BE2C (cell line): ENCODE results near the gene EBF3.

Experiments
- DNase-seq: peaks from one replicate; pipeline ENCODE4 v3.0.0-alpha.2; 2020
- H3K27me3 ChIP-seq: fragments of 250-450 bp; sonication (Bioruptor Pico); 2 replicates; pipeline ENCODE4 v1.5.1; 2020; ENCODE audit warnings: mild to moderate bottlenecking
- H3K36me3 ChIP-seq: fragments of 250-450 bp; sonication (Bioruptor Pico); 2 replicates; pipeline ENCODE4 v1.5.1; 2020; ENCODE audit warnings: mild to moderate bottlenecking
- H3K4me1 ChIP-seq: fragments of 250-450 bp; sonication (Bioruptor Pico); 2 replicates; pipeline ENCODE4 v1.5.1; 2020
- H3K4me3 ChIP-seq: 2 replicates; pipeline ENCODE4 v1.5.1; 2011; ENCODE audit warnings: low read depth, low read length
- H3K9me3 ChIP-seq: fragments of 250-450 bp; sonication (Bioruptor Pico); 2 replicates; pipeline ENCODE4 v1.5.1; 2020
- TF ChIP-seq, protein P1 (sequence below): IDR thresholded peaks from 2 replicates; pipeline ENCODE4 v1.5.1; 2012; ENCODE audit warnings: mild to moderate bottlenecking, low read depth, low read length

EBF3 gene

DNA sequence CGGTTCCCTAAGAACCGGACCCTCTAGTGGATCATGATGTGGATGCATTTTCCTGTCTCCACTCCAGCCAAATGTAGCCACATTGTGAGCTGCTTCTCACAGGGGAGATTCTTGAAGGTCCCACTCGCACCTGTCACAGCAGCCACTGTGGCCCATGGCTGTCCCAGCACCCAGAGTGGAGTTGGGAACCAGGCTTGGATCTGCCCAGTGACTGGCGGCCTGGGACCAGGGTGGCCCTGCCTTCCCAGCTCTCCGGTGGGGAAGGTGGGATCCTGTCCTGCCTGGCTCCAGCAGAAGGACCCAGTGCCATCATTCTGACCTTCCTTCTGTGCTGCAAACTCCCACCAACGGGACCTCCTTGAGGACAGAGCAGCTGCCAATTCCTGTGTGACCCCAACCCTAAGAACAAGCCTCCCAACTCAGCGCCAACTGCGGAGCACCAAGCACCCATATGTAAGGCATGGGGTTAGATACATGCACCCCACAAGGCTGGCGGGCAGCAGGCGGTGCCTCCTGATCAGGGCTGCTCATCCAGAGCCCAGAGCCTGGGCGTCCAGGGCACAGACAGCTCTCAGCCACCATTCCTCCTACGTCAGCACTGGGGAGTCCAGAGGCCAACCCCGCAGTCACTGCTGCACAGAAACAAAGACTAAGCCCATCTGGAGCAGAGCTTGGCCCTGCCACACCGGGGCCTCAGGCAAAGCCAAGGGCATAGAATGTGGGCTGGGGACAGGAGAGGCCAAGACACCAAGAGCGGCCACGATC, 28.8 kb downstream of the EBF3 start:
- Histone ChIP-seq H3K27me3 (no peaks in the 10 kb centered on the region), H3K4me3 (no peak overlapping the region), H3K4me1 (peaks cover 33% of the 10 kb centered on the region), H3K36me3 (no peaks in the 10 kb centered on the region; the same call in 1 of the 2 replicates), H3K9me3 (no peaks in the 10 kb centered on the region)
- TF ChIP-seq, protein P1, sequence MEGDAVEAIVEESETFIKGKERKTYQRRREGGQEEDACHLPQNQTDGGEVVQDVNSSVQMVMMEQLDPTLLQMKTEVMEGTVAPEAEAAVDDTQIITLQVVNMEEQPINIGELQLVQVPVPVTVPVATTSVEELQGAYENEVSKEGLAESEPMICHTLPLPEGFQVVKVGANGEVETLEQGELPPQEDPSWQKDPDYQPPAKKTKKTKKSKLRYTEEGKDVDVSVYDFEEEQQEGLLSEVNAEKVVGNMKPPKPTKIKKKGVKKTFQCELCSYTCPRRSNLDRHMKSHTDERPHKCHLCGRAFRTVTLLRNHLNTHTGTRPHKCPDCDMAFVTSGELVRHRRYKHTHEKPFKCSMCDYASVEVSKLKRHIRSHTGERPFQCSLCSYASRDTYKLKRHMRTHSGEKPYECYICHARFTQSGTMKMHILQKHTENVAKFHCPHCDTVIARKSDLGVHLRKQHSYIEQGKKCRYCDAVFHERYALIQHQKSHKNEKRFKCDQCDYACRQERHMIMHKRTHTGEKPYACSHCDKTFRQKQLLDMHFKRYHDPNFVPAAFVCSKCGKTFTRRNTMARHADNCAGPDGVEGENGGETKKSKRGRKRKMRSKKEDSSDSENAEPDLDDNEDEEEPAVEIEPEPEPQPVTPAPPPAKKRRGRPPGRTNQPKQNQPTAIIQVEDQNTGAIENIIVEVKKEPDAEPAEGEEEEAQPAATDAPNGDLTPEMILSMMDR = no peak
- DNase-seq = no peak

DNA sequence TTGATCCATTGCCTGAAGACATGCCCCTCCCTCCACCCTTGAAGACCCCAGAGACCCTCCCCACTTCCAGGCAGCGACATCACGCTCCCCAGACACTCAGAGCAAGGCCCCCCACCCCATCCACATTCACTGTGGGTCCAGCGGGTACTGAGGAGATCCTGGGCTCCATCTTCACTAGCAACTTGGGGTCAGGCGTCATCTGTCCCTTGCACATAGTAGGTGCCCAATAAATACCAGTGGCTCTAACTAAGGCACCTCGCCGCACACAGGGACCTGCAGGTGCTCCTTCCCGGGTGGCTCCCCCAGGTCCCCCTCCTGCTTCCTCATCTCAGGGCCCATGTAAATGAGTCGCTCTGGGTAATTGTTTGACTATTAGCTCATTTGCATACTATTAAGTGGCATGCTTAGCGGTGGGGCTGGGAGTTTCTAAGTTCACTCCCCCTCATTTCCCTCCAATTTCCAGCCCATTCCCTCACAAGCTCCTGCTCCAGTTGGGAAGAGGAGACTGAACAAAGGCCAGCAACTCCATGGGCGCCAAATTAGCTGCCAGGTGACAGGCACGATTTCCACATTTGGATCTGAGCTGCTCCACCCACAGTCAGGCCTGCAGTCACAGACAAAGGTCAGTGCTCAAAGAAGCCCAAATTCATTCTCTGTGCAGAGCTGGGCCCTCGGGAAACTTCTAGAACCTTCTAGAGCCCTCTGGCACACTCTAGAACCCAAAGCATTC, 29.7 kb downstream of the EBF3 start:
- Histone ChIP-seq H3K9me3 (no peaks in the 10 kb centered on the region), H3K36me3 (no peaks in the 10 kb centered on the region; the same call in 1 of the 2 replicates), H3K27me3 (no peaks in the 10 kb centered on the region), H3K4me3 (no peak overlapping the region), H3K4me1 (peaks cover 33% of the 10 kb centered on the region)
- TF ChIP-seq, protein P1 = no peak
- no peak for DNase-seq

DNA sequence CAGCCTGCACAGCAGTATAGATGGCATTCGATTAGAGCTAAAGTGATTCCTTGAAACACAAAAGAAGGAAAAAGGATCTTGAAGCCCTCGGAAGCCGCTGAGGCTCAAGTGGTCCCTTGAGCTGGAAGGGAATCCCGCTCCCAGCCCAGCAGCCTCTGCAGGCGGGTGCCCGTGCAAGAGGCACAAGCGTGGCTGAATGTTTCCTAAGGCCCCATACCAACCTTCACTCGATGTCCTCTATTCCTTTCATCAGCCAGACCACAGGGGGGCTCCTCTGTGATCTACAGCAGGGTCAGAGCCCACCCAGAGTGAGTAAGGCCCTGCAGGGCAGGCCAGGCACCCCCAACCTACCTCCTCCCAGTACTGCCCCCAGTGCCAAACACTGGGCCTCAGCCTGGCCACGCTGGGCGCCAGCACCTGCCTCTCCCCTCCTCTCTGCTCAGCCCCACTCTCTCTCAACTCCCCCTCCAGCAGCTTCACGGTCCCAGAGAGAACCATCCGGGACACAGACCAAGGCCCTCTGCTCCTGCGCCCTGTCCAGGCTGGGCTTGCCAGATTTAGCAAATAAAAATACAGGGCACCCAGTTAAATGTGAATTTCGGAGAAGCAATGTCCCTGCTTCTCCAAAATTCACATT, 30.5 kb downstream of the EBF3 start:
- Histone ChIP-seq H3K9me3 (no peaks in the 10 kb centered on the region), H3K4me1 (peaks cover 33% of the 10 kb centered on the region), H3K4me3 (no peak overlapping the region), H3K36me3 (no peaks in the 10 kb centered on the region; the same call in 1 of the 2 replicates), H3K27me3 (no peaks in the 10 kb centered on the region)
- DNase-seq = no peak
- TF ChIP-seq, protein P1 = no peak

DNA sequence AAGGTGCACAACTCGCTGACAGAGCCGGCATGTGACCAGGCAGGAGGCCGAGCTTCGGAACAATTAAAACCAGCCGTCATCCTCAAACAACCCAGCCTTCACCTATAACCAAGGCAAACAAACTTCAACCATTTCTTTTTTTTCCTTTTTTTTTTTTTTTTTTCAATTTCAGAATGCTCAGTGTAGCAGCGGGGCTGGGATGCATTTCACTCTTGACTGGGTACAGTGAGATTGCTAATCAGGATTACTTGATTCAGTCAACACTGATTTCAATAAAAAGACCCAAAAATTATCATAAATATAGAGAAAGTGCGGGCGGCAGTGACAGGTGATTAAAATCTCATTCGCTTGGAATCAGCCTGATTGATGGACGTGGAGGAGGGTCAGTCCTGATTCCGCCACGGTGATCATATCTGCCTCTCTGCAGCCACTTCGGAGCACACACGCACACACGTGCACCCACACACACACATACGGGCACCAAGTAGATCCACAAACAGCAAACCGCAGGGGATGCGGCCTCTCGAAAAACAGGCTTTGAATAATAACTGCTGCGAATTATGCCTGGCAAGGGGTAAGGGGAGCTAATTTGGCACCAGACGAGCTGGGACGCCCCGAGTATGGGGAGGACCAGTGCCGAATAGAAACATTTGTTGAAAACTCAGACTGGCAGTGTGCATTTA, 31.2 kb downstream of the EBF3 start:
- no peak overlapping the region for H3K4me3 ChIP-seq
- H3K27me3 ChIP-seq = no peaks in the 10 kb centered on the region
- DNase-seq = no peak
- peaks cover 33% of the 10 kb centered on the region for H3K4me1 ChIP-seq
- no peaks in the 10 kb centered on the region; the same call in 1 of the 2 replicates for H3K36me3 ChIP-seq
- TF ChIP-seq, protein P1 = no peak
- no peaks in the 10 kb centered on the region for H3K9me3 ChIP-seq

DNA sequence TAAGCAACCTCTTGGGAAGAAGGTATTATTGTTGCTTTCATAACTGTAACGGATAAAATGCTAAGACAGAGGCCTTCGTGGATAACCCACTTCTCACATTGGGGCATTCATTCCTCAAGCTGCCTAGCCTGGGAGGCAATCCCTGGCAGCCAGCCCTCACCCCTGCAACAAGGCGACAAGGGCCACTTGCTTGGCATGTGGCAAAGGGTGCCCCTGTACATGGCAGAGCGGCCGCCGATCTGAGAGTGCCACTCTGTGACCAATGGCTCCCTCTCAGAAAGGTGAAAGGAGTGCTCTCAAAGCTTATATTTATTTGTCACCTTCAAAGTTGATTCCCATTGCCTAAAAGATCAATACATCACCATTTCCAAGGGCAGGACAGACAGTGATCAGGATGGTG, 31.9 kb downstream of the EBF3 start:
- Histone ChIP-seq H3K36me3 (no peaks in the 10 kb centered on the region; the same call in 1 of the 2 replicates), H3K4me1 (peaks cover 32% of the 10 kb centered on the region), H3K27me3 (no peaks in the 10 kb centered on the region), H3K9me3 (no peaks in the 10 kb centered on the region), H3K4me3 (no peak overlapping the region)
- no peak for DNase-seq
- TF ChIP-seq, protein P1 = no peak
